Nephron progenitor cell (in vitro differentiated cells): ENCODE data around the gene NOC3L.

Experiments
- DNase-seq: peaks from one replicate; pipeline ENCODE4 v3.0.0; 2021
- H3K27ac Mint-ChIP-seq: 2 replicates; pipeline ENCODE4 v1.8.0; 2021; ENCODE audit warnings: mild to moderate bottlenecking, moderate library complexity, mixed read lengths
- H3K27me3 Mint-ChIP-seq: 2 replicates; pipeline ENCODE4 v1.8.0; 2021; ENCODE audit warnings: mild to moderate bottlenecking, low read depth, mixed read lengths; ENCODE audit not compliant: poor library complexity
- H3K36me3 Mint-ChIP-seq: 2 replicates; pipeline ENCODE4 v1.8.0; 2021; ENCODE audit warnings: low read depth, mixed read lengths
- H3K4me1 Mint-ChIP-seq: 2 replicates; pipeline ENCODE4 v1.8.0; 2021; ENCODE audit warnings: mixed read lengths
- H3K4me3 Mint-ChIP-seq: 2 replicates; pipeline ENCODE4 v1.8.0; 2021; ENCODE audit warnings: mild to moderate bottlenecking, moderate library complexity, mixed read lengths
- H3K9me3 Mint-ChIP-seq: 2 replicates; pipeline ENCODE4 v1.8.0; 2021; ENCODE audit warnings: mild to moderate bottlenecking, moderate library complexity, mixed read lengths
- TF ChIP-seq, protein P1 (sequence below): fragments of 200-600 bp; sonication (generic); IDR thresholded peaks from 2 replicates; pipeline ENCODE4 v1.5.0; 2021; ENCODE audit warnings: antibody characterized with exemption

NOC3L gene

DNA sequence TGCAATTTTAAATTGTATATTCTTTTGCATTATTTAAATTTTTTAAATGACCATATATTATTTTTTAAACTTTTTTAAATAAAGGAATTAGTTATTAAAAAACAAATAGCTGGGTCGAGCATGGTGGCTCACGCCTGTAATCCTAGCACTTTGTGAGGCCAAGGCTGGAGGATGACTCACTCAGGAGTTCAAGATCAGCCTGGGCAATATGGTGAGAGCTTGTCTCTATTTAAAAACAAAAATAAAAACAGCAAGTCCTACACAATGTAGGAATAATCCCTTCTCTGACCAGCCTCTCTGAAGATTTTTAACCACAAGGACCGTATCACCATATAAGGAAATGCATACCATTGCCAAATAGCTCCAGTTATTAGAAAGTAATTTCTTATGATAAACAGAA lies 19.6 kb downstream of the NOC3L start:
- TF ChIP-seq, protein P1, sequence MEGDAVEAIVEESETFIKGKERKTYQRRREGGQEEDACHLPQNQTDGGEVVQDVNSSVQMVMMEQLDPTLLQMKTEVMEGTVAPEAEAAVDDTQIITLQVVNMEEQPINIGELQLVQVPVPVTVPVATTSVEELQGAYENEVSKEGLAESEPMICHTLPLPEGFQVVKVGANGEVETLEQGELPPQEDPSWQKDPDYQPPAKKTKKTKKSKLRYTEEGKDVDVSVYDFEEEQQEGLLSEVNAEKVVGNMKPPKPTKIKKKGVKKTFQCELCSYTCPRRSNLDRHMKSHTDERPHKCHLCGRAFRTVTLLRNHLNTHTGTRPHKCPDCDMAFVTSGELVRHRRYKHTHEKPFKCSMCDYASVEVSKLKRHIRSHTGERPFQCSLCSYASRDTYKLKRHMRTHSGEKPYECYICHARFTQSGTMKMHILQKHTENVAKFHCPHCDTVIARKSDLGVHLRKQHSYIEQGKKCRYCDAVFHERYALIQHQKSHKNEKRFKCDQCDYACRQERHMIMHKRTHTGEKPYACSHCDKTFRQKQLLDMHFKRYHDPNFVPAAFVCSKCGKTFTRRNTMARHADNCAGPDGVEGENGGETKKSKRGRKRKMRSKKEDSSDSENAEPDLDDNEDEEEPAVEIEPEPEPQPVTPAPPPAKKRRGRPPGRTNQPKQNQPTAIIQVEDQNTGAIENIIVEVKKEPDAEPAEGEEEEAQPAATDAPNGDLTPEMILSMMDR: no peak
- Mint-ChIP-seq H3K27me3 (no peaks in the 10 kb centered on the region), H3K4me3 (no peak overlapping the region), H3K9me3 (no peaks in the 10 kb centered on the region), H3K4me1 (no peaks in the 10 kb centered on the region), H3K36me3 (peaks cover 70% of the 10 kb centered on the region), H3K27ac (no peak overlapping the region)
- no peak for DNase-seq

DNA sequence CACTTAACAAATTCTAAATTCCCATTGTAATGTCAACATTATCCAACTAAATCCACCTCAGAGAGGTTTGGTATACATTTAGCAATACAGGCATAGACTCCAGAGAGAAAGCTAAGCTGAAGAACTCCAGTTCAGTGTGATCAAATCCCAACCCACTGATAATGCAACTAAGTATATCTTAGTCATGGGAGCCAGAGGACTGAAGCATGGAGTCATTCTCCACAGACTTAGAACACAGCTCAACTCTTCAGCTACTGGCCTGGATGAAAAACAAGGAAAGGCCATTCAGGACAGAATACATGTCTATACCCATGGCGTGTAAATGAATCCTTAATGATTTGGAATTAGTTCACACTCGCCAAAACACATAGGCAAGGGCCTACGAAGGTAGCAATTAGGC lies 27.9 kb downstream of the NOC3L start:
- Mint-ChIP-seq H3K4me1 (no peaks in the 10 kb centered on the region), H3K36me3 (peaks cover 73% of the 10 kb centered on the region), H3K9me3 (no peaks in the 10 kb centered on the region), H3K4me3 (no peak overlapping the region), H3K27ac (peak overlapping the region; percentile 13), H3K27me3 (no peaks in the 10 kb centered on the region)
- no peak for DNase-seq
- TF ChIP-seq, protein P1: no peak

DNA sequence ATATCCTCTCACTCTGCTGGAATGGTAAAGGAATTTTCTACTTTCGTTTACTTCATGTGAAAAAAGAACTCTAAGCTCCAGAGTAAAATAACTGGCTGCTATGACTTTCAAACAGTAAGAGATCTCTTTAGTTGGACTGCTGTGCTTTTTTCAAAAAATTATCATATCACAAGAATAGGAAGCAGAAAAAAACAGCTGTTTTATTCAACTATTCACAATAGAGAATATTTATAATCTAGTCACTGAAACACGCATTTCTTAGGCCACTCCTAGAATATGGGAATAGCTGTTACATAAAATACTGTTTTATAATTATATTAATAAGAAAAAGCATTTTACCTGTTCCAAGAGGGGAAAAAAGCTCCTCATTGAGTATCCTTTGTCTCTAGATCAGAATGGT lies 29.7 kb downstream of the NOC3L start:
- H3K4me3 Mint-ChIP-seq: no peak overlapping the region
- TF ChIP-seq, protein P1: no peak
- peaks cover 63% of the 10 kb centered on the region for H3K36me3 Mint-ChIP-seq
- no peak for DNase-seq
- H3K4me1 Mint-ChIP-seq: no peaks in the 10 kb centered on the region
- no peak overlapping the region for H3K27ac Mint-ChIP-seq
- no peaks in the 10 kb centered on the region for H3K9me3 Mint-ChIP-seq
- H3K27me3 Mint-ChIP-seq: no peaks in the 10 kb centered on the region

- H3K9me3 Mint-ChIP-seq: no peaks in the 10 kb centered on the region
- H3K27me3 Mint-ChIP-seq: no peaks in the 10 kb centered on the region
- no peaks in the 10 kb centered on the region for H3K4me1 Mint-ChIP-seq
- H3K36me3 Mint-ChIP-seq: peaks cover 67% of the 10 kb centered on the region
- H3K4me3 Mint-ChIP-seq: no peak overlapping the region
- H3K27ac Mint-ChIP-seq: no peak overlapping the region
- DNase-seq: no peak
- TF ChIP-seq, protein P1: no peak
Measured at GRCh38 chr10:94328613-94329012, 34.1 kb downstream of the NOC3L start.

DNA sequence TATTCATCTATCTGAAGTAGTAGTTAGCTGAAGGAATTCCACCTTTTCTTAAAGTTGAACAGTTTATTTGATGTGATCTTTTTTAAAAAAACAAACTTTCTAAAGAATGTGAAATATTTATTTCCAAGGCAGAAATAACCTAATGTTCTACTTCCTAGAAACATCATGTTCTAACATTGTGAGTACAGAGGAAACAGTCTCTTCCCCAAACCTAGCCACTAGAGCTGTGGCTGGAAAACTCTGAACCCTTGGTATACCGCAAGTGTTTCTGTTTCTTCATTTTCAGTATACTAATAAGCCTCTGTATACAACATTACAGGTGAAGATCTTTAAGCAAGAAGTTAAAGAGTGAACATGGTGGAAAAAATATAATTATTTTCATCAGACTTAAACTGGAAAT lies 35.1 kb downstream of the NOC3L start:
- H3K36me3 Mint-ChIP-seq: peaks cover 66% of the 10 kb centered on the region
- H3K9me3 Mint-ChIP-seq: no peaks in the 10 kb centered on the region
- no peak overlapping the region for H3K4me3 Mint-ChIP-seq
- no peaks in the 10 kb centered on the region for H3K4me1 Mint-ChIP-seq
- TF ChIP-seq, protein P1: no peak
- no peaks in the 10 kb centered on the region for H3K27me3 Mint-ChIP-seq
- no peak overlapping the region for H3K27ac Mint-ChIP-seq
- DNase-seq: no peak

- Mint-ChIP-seq H3K27ac (no peak overlapping the region), H3K4me3 (no peak overlapping the region), H3K27me3 (no peaks in the 10 kb centered on the region), H3K9me3 (no peaks in the 10 kb centered on the region), H3K4me1 (no peaks in the 10 kb centered on the region), H3K36me3 (peaks cover 46% of the 10 kb centered on the region)
- DNase-seq: no peak
- TF ChIP-seq, protein P1: no peak
Measured at GRCh38 chr10:94324609-94325233, 38.0 kb downstream of the NOC3L start.
